ENCODE data around the gene TMEM222.

DNA sequence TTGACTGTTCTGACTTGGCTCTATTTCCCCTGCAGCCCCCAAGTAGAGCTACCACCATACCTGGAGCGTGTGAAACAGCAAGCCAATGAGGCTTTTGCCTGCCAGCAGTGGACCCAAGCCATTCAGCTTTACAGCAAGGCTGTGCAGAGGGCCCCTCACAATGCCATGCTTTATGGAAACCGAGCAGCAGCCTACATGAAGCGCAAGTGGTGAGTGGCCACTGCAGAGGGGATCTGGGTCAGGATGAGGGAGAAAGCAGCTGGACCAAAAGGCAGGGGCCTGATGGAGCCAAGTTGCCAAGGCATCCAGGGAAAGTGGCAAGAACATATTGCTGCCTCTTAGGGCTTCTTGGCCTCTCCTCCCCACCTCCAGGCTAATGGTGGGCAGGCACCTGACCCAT, 24.1 kb upstream of the TMEM222 start:
- TF ChIP-seq BHLHE40 (IDR thresholded peaks at IDR 0.05; ENCODE audit: low read depth, low read length) (no peak), RCOR1 (IDR thresholded peaks at IDR 0.05; ENCODE audit: insufficient replicate concordance, low read length) (no peak), POLR2A (IDR thresholded peaks at IDR 0.05; ENCODE audit: low read depth, low read length) (no peak), SMC3 (IDR thresholded peaks at IDR 0.05; ENCODE audit: low read depth, low read length) (no peak), MXI1 (IDR thresholded peaks at IDR 0.05; ENCODE audit: borderline replicate concordance, low read depth, low read length) (no peak), RAD21 (IDR thresholded peaks at IDR 0.05; ENCODE audit: low read length) (no peak), CHD1 (IDR thresholded peaks at IDR 0.05; ENCODE audit: low read depth, low read length) (no peak), RFX5 (IDR thresholded peaks at IDR 0.05; ENCODE audit: low read depth, low read length) (no peak), MAZ (IDR thresholded peaks at IDR 0.05; ENCODE audit: borderline replicate concordance, low read depth, low read length) (no peak)
- TF ChIP-seq, protein P1, sequence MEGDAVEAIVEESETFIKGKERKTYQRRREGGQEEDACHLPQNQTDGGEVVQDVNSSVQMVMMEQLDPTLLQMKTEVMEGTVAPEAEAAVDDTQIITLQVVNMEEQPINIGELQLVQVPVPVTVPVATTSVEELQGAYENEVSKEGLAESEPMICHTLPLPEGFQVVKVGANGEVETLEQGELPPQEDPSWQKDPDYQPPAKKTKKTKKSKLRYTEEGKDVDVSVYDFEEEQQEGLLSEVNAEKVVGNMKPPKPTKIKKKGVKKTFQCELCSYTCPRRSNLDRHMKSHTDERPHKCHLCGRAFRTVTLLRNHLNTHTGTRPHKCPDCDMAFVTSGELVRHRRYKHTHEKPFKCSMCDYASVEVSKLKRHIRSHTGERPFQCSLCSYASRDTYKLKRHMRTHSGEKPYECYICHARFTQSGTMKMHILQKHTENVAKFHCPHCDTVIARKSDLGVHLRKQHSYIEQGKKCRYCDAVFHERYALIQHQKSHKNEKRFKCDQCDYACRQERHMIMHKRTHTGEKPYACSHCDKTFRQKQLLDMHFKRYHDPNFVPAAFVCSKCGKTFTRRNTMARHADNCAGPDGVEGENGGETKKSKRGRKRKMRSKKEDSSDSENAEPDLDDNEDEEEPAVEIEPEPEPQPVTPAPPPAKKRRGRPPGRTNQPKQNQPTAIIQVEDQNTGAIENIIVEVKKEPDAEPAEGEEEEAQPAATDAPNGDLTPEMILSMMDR (conservative IDR thresholded peaks at IDR 0.05; ENCODE audit: low read depth, low read length): no peak
- TF ChIP-seq, protein P2, sequence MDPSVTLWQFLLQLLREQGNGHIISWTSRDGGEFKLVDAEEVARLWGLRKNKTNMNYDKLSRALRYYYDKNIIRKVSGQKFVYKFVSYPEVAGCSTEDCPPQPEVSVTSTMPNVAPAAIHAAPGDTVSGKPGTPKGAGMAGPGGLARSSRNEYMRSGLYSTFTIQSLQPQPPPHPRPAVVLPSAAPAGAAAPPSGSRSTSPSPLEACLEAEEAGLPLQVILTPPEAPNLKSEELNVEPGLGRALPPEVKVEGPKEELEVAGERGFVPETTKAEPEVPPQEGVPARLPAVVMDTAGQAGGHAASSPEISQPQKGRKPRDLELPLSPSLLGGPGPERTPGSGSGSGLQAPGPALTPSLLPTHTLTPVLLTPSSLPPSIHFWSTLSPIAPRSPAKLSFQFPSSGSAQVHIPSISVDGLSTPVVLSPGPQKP (IDR thresholded peaks at IDR 0.05; ENCODE audit: borderline replicate concordance, low read depth, low read length): no peak
- TF ChIP-seq, protein P3, sequence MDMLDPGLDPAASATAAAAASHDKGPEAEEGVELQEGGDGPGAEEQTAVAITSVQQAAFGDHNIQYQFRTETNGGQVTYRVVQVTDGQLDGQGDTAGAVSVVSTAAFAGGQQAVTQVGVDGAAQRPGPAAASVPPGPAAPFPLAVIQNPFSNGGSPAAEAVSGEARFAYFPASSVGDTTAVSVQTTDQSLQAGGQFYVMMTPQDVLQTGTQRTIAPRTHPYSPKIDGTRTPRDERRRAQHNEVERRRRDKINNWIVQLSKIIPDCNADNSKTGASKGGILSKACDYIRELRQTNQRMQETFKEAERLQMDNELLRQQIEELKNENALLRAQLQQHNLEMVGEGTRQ (IDR thresholded peaks at IDR 0.05; ENCODE audit: low read depth, low read length): no peak

All from IMR-90 (cell line).